Bronchial smooth muscle cell (primary cell): ENCODE measurements around the gene TRAK2. TPM values are rescaled to one million over a fixed set of nuclear protein-coding genes. Genes with fewer than 3 reads are reported as not detected.

Experiments used
- total RNA-seq: library from RNA; depleted of rRNA; stranded (reverse); fragments of >200 nt; gene quantifications from 2 replicates; pipeline ENCODE4 v1.2.1, GENCODE V29; 2014

TRAK2 gene, protein sequence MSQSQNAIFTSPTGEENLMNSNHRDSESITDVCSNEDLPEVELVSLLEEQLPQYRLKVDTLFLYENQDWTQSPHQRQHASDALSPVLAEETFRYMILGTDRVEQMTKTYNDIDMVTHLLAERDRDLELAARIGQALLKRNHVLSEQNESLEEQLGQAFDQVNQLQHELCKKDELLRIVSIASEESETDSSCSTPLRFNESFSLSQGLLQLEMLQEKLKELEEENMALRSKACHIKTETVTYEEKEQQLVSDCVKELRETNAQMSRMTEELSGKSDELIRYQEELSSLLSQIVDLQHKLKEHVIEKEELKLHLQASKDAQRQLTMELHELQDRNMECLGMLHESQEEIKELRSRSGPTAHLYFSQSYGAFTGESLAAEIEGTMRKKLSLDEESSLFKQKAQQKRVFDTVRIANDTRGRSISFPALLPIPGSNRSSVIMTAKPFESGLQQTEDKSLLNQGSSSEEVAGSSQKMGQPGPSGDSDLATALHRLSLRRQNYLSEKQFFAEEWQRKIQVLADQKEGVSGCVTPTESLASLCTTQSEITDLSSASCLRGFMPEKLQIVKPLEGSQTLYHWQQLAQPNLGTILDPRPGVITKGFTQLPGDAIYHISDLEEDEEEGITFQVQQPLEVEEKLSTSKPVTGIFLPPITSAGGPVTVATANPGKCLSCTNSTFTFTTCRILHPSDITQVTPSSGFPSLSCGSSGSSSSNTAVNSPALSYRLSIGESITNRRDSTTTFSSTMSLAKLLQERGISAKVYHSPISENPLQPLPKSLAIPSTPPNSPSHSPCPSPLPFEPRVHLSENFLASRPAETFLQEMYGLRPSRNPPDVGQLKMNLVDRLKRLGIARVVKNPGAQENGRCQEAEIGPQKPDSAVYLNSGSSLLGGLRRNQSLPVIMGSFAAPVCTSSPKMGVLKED
- 32.9 and 37.0 TPM in 2 replicates for total RNA-seq

DNA sequence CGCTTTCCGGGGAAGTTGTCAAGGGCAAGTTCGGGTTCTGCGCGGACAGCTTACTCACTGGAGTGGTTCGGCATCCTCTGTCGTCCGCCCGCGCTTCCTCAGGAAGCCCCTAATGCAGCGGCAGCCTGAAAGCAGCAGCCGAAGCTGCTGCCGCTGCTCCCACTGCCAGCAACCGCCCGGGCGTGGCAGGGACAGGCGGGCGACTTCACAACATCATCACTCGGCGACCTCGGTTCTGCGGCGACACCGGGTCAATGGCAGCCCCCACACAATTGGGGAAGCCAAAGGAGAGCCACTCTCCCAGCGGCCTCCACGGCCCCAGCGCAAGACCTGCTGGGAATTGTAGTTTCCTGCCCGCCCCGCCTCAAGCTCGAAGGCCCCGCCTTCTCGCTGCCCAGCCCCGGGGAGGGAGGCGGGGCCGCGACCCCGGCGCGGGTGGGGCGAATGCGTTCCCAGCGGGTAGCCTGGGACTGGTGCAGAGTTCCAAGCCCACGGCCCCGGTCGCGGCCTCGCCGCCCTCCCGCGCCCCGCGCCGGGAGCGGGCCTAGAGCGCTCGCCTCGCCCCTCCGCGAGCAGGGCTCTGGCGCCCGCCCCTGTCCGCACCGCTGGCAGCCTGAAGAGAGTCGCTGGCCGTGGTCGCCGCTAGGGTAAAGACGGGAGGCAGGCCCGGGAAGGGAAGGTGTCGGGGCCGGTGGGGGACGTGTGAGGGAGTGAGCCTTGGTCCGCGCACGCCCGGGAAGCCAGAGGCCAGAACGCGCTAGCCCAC is at the start of gene TRAK2, which contains the start of gene STRADB:
TSS of gene TRAK2 (minus strand) at position 167 of the 766 bp plus-strand sequence. CDS start 30,951 bp downstream, outside the sequence.
TSS of gene STRADB (plus strand) at position 449 of the 766 bp plus-strand sequence. CDS start 3,101 bp downstream, outside the sequence.

DNA sequence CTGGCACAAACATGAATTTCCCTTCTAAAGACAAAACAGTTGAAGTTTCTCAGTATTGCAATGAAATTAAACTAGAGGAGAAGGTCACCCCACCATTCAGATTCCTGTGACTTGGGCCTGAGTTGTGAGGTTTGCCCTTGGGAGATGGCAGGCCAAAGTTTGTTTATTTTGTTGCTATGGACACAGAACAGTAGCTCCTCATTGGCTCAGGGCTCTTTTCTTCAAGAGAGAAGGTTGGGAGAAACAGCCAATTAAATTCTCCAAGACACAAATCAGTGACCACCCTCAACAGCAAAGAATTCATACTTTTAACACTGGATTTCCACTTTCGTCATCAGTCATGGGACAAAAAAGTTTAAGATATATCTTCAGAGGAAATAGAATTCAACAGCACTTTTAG is 94.0 kb downstream of the TRAK2 start, which contains the start of gene FLACC1:
TSS of gene FLACC1 (minus strand) at position 125 of the 400 bp plus-strand sequence. CDS start 5,941 bp downstream, outside the sequence.

Other genes with a start within 250 kb of the TRAK2 start
- 24.3 and 26.6 TPM in 2 replicates for gene CASP8, start 190.9 kb downstream of the TRAK2 start, total RNA-seq
- 0.43 and 1.3 TPM in 2 replicates for gene FLACC1, start 94.1 kb downstream of the TRAK2 start, total RNA-seq
- gene STRADB, start 282 bp upstream of the TRAK2 start, total RNA-seq: 28.6 and 44.8 TPM in 2 replicates
- gene TMEM237, start 192.0 kb upstream of the TRAK2 start, total RNA-seq: 10.9 and 21.8 TPM in 2 replicates
- 0.43 and 0.79 TPM in 2 replicates for gene MPP4, start 247.2 kb upstream of the TRAK2 start, total RNA-seq